ENCODE measurements around the gene SMIM41.
A peak's percentile ranks its signal among the peaks of the same experiment; 100 is the strongest.

SMIM41 gene

DNA sequence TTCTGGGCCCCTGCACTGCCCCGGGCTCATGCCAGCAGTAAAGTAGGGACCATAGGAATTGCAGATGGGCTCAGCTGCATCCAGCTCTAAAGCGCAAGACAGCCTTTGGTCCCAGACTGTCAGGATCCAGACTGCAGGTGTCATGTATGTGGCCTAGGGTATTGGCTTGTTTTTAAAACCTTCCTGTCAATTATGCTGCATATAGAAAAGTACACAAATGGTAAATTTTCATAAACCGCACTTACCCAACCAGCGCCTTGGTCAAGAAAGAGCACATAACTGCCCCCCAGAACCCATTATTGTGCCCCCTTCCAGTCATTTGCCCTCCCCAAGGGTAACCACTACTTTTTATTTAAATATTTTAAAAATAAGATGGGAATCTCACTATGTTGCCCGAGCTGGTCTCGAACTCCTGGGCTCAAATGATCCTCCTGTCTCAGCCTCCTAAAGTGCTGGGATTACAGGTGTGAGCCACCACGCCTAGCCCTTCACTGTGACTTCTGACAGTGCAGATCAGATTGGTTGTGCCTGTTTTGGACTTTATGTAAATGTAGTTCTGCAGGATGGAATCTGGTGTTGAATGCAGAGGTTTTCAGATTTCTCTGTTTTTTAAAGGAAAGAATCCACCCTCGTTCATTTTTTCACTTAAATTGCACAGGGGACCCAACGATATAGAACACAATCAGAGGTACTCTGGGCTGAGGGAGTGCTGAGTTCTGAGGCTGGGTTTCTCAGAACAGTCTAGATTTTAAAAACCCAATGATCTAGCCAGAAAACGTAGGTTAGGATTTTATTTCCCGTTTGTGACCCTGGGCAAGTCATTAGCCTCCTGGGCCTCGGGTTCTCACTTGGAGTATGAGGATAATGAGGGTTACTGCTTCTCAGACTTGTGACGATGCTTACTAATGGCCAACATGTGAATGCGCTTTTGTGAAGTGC lies 21.6 kb upstream of the SMIM41 start:
- Histone ChIP-seq H3K27me3 (no peaks in the 10 kb centered on the region), H3K4me3 (ENCODE audit: low read depth, low read length) (no peak overlapping the region), H3K4me1 (peaks cover 14% of the 10 kb centered on the region), H3K36me3 (peaks cover 25% of the 10 kb centered on the region), H3K9me3 (no peaks in the 10 kb centered on the region)
- TF ChIP-seq, protein P1, sequence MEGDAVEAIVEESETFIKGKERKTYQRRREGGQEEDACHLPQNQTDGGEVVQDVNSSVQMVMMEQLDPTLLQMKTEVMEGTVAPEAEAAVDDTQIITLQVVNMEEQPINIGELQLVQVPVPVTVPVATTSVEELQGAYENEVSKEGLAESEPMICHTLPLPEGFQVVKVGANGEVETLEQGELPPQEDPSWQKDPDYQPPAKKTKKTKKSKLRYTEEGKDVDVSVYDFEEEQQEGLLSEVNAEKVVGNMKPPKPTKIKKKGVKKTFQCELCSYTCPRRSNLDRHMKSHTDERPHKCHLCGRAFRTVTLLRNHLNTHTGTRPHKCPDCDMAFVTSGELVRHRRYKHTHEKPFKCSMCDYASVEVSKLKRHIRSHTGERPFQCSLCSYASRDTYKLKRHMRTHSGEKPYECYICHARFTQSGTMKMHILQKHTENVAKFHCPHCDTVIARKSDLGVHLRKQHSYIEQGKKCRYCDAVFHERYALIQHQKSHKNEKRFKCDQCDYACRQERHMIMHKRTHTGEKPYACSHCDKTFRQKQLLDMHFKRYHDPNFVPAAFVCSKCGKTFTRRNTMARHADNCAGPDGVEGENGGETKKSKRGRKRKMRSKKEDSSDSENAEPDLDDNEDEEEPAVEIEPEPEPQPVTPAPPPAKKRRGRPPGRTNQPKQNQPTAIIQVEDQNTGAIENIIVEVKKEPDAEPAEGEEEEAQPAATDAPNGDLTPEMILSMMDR (IDR thresholded peaks at IDR 0.05; ENCODE audit: low read depth, low read length) = no peak
- DNase-seq = no peak

DNA sequence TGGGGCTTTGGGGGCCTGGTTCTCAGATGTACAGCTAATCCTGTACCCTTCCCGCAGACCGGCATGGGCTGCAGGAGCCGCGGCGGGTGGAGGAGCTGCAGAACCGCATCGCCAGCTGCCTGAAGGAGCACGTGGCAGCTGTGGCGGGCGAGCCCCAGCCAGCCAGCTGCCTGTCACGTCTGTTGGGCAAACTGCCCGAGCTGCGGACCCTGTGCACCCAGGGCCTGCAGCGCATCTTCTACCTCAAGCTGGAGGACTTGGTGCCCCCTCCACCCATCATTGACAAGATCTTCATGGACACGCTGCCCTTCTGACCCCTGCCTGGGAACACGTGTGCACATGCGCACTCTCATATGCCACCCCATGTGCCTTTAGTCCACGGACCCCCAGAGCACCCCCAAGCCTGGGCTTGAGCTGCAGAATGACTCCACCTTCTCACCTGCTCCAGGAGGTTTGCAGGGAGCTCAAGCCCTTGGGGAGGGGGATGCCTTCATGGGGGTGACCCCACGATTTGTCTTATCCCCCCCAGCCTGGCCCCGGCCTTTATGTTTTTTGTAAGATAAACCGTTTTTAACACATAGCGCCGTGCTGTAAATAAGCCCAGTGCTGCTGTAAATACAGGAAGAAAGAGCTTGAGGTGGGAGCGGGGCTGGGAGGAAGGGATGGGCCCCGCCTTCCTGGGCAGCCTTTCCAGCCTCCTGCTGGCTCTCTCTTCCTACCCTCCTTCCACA lies 20.7 kb upstream of the SMIM41 start:
- DNase-seq = peak; percentile 86
- TF ChIP-seq, protein P1 (IDR thresholded peaks at IDR 0.05; ENCODE audit: low read depth, low read length) = no peak
- H3K4me3 ChIP-seq (ENCODE audit: low read depth, low read length) = no peak overlapping the region
- H3K4me1 ChIP-seq = peaks cover 14% of the 10 kb centered on the region
- no peaks in the 10 kb centered on the region for H3K27me3 ChIP-seq
- H3K9me3 ChIP-seq = no peaks in the 10 kb centered on the region
- H3K36me3 ChIP-seq = peaks cover 25% of the 10 kb centered on the region

DNA sequence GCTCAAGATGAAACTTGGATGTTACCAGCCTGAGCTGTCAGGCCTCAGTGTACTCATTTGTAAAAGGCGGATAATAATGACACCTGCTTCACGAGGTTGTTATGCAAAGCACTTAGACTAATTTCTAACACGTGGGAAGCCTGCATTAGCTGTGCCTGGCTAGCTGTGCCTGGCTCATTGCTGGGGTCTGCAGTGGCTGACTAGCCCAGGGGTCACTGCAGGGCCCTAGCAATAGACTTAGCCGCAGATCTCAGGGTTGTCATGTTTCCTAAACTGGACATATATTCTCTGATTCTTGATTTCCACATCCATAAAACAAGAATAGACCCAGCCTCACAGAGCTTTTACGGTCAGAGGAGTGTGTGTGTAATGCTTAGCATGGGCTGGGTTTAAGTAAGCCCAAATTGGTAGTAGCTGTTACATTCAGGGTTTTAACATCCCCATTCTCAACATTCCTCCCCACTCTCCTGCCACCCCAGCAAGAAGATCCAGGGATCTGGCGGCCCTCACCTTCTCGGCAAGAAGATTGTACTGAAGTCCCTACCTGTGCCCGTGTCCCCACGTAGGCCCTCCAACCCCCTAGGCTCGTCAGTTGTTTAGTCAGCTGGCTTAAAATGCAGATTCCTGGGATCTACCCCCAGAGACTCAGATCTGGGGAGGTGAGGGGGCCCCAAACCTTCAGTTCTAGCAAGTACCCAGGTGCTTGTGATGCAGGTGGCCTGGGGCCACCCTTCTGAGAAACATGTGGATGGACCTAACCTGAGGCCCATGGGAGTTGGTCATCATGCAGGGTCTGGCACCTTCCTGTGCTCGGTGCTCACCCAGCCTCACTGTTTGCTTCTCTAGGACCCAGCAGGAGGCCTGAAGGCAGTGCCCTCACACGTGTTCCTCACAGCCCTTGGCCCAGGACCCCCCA lies 19.7 kb upstream of the SMIM41 start:
- DNase-seq = no peak
- no peaks in the 10 kb centered on the region for H3K27me3 ChIP-seq
- no peaks in the 10 kb centered on the region for H3K9me3 ChIP-seq
- H3K4me3 ChIP-seq (ENCODE audit: low read depth, low read length) = no peak overlapping the region
- peaks cover 22% of the 10 kb centered on the region for H3K36me3 ChIP-seq
- TF ChIP-seq, protein P1 (IDR thresholded peaks at IDR 0.05; ENCODE audit: low read depth, low read length) = no peak
- peaks cover 17% of the 10 kb centered on the region for H3K4me1 ChIP-seq

DNA sequence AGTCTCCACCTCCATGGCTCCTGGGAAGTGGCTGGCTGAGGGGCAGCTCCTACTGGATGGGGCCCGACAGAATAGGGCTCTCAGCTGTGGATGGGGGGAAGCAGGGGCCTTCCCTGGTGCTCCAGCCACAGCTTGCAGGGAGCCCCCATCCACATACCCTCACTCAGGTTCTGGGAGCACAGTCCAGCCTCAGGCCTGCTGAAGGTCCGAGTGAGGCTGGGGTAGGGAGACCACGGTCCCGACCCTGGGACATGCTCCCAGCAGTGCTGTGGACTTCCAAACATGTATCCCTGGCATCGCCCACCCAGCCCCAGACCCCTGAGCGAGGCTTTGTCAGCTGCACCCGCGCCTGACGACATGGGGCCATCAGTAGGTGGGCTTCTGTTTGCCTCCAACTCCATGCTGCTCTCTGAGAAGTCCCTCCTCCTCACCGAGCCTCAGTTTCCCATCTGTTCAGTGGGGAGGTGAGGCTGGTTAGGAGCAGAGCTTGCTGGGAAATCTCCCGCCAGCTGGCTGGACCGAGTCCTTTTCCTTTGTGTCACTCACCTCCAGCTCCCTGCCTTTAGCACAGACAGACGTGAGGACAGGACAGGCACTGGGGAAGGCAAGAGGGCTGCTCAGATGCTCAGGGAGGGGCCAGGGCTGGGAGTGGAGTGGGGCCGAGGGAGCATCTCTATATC lies 18.9 kb upstream of the SMIM41 start:
- Histone ChIP-seq H3K4me3 (ENCODE audit: low read depth, low read length) (no peak overlapping the region), H3K27me3 (no peaks in the 10 kb centered on the region), H3K9me3 (no peaks in the 10 kb centered on the region), H3K36me3 (peaks cover 22% of the 10 kb centered on the region), H3K4me1 (peaks cover 17% of the 10 kb centered on the region)
- TF ChIP-seq, protein P1 (IDR thresholded peaks at IDR 0.05; ENCODE audit: low read depth, low read length) = no peak
- no peak for DNase-seq

DNA sequence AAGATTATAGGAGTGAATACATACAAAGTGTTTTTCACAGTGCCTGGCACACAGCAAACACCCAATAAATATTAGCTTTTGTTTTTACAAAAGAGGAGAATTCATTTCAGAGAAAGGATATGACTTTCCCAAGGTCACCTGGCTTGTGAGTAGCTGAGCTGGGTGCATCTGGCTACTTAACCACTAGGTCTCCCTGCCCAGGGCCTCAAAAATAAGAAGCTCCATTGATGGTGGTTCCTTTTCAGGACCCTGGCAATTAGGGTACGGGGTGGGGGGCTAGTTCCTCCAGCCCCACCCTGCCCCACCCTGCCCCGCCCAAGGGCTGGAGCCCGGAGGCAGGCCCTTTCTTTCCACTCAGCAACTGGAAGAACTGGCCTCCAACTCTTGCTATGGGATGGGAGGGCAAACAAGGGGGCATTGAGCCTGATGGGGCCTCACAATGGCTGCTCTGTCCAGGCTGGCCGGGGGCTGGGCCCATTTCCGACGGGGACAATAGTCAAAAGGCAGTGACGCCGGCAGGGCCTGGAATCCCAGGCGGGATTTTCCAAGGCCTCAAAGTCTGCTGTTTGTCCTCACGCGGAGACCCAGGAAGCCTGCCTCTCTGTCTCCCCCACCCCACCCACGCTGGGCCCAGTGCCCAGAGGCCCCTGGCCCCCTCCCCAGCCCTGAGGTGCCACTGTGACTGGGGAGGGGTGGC lies 17.9 kb upstream of the SMIM41 start:
- H3K27me3 ChIP-seq = no peaks in the 10 kb centered on the region
- no peak overlapping the region for H3K4me3 ChIP-seq (ENCODE audit: low read depth, low read length)
- no peak for DNase-seq
- H3K4me1 ChIP-seq = peaks cover 17% of the 10 kb centered on the region
- TF ChIP-seq, protein P1 (IDR thresholded peaks at IDR 0.05; ENCODE audit: low read depth, low read length) = no peak
- no peaks in the 10 kb centered on the region for H3K9me3 ChIP-seq
- peaks cover 22% of the 10 kb centered on the region for H3K36me3 ChIP-seq
